Measurements from ENCODE around the gene F13A1. TPM values are rescaled to one million over a fixed set of nuclear protein-coding genes. Genes with fewer than 3 reads are reported as not detected.

F13A1 gene
- total and polyA plus RNA-seq, 3 donors from 2014 or later = 11.7 to 53.0 (median 22.7) TPM

DNA sequence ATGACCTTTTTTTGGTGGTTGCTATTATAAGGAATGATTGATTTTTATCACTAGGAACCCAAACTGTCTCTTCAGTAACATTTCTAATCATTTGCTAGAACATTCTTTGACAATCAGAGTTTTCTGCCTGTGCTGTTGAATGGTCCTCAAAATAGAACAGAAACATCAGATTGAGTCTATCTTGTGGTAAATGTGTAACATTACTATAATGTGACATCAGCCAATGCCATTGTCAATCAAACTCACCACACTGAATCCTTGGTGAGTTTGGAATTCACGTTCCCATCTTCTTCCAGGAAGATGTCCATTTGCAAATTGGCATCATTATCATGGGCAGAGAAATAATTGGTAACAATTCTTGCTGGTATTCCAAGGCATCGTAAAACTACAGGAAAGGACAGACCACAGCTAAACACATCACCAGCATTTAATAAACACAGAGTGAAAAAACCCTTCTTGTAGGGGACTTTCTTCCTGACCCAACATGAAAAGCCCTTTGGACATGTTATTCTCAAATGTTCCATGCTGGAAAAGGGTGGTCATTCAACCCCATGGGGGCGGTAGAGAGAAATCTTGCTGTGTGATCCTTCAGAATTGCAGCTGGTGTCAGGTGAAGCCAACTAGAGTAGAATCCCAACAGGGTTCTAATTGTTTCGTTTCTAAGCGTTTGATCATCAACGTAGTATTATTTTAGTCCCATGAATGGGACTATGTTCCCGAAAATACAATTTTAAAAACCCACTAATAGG, 98.5 kb downstream of the F13A1 start:
- no peak for TF ChIP-seq POLR2A (IDR thresholded peaks at IDR 0.05)
- TF ChIP-seq, protein P1, sequence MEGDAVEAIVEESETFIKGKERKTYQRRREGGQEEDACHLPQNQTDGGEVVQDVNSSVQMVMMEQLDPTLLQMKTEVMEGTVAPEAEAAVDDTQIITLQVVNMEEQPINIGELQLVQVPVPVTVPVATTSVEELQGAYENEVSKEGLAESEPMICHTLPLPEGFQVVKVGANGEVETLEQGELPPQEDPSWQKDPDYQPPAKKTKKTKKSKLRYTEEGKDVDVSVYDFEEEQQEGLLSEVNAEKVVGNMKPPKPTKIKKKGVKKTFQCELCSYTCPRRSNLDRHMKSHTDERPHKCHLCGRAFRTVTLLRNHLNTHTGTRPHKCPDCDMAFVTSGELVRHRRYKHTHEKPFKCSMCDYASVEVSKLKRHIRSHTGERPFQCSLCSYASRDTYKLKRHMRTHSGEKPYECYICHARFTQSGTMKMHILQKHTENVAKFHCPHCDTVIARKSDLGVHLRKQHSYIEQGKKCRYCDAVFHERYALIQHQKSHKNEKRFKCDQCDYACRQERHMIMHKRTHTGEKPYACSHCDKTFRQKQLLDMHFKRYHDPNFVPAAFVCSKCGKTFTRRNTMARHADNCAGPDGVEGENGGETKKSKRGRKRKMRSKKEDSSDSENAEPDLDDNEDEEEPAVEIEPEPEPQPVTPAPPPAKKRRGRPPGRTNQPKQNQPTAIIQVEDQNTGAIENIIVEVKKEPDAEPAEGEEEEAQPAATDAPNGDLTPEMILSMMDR (IDR thresholded peaks at IDR 0.05) = peak in 1 of 3 experiments; percentile 15
- intact Hi-C loops (cut with DNase I; ENCODE audit: low total_unique reads) = no loop called here
- Histone ChIP-seq H3K4me3 (no peak overlapping the region), H3K36me3 (ENCODE audit: low read depth, missing control alignments) (no peaks in the 10 kb centered on the region), H3K9me3 (no peaks in the 10 kb centered on the region), H3K4me1 (no peaks in the 10 kb centered on the region), H3K27ac (no peak overlapping the region), H3K27me3 (no peaks in the 10 kb centered on the region)
- peak; percentile 26 for DNase-seq
- 57 to 66% methylated on average over 7 of the region's 7 CpGs for WGBS, 2 donors

DNA sequence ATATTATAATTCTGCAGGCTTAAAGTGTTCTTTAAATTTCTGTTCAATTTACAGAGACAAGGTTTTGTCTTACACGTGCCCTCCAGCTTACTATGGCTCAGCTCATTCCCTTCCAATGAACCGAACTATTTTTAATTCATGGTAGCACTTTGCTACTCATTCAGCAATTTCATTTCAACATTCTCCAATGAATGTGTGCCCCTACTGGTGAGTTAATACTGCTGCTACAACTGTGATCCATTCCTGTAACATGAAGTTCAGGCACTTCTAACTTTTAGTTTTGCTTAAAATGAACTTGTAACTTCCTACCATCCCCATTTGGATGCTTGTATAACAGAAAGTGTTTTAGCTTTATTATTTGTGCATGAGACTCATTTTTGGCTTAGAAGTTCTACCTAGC, 99.7 kb downstream of the F13A1 start:
- 80 to 85% methylated on average over 2 of the region's 2 CpGs for WGBS, 2 donors

DNA sequence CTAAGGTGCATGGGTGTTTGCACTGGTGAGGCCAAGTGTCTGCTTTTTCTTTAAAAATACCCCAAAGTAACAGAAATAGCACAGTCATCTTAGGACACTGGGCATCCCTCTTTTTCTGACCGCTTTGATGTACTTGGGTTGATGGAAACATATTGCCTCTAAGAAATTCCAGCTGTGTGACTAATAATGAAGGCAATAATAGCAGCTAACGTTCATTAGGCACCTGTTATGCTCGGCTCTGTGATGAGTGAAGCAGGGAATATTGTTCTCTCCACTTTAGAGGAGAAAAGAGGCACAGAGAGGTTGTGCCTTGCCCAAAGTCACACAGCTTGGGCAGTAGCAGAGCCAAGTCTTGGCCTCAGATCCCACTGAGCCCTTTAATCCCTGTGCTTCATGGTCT, 100.7 kb downstream of the F13A1 start:
- Histone ChIP-seq H3K36me3 (ENCODE audit: low read depth, missing control alignments) (no peaks in the 10 kb centered on the region), H3K4me3 (no peak overlapping the region), H3K27me3 (no peaks in the 10 kb centered on the region), H3K4me1 (no peaks in the 10 kb centered on the region), H3K9me3 (no peaks in the 10 kb centered on the region), H3K27ac (no peak overlapping the region)
- no peak for DNase-seq
- TF ChIP-seq POLR2A (IDR thresholded peaks at IDR 0.05) = no peak
- TF ChIP-seq, protein P1 (IDR thresholded peaks at IDR 0.05) = no peak
- intact Hi-C loops (cut with DNase I; ENCODE audit: low total_unique reads) = no loop called here
- WGBS, 2 donors = 73 to 83% methylated on average over 3 of the region's 3 CpGs

More for the DNA sequence above, 99.7 kb downstream of the F13A1 start:
- DNase-seq = no peak
- Histone ChIP-seq H3K9me3 (no peaks in the 10 kb centered on the region), H3K4me1 (no peaks in the 10 kb centered on the region), H3K27me3 (no peaks in the 10 kb centered on the region), H3K4me3 (no peak overlapping the region), H3K27ac (no peak overlapping the region), H3K36me3 (ENCODE audit: low read depth, missing control alignments) (no peaks in the 10 kb centered on the region)
- intact Hi-C loops (cut with DNase I; ENCODE audit: low total_unique reads) = no loop called here
- no peak for TF ChIP-seq POLR2A (IDR thresholded peaks at IDR 0.05)
- TF ChIP-seq, protein P1 (IDR thresholded peaks at IDR 0.05) = no peak

DNA sequence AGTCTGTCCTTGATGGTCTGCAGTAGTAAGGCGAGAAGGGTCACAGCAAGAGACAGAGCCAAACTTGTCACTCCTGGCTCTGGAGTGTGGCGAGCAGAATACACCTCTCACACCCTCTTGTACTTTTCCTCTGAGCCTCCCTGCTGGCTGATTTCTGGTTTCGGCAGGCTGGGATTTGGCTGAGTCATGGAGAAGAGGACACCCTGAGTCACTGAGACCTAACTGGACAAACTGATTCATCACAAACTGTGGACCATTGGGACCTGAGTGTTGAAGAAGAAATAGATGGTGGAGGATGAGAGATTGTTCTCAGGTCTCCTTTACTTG, 101.7 kb downstream of the F13A1 start:
- Histone ChIP-seq H3K27me3 (no peaks in the 10 kb centered on the region), H3K27ac (no peak overlapping the region), H3K4me1 (no peaks in the 10 kb centered on the region), H3K36me3 (ENCODE audit: low read depth, missing control alignments) (no peaks in the 10 kb centered on the region), H3K4me3 (no peak overlapping the region), H3K9me3 (no peaks in the 10 kb centered on the region)
- WGBS, 2 donors = 55 to 71% methylated on average over 2 to 3 of the region's 3 CpGs
- TF ChIP-seq, protein P1 (IDR thresholded peaks at IDR 0.05) = no peak
- no peak for TF ChIP-seq POLR2A (IDR thresholded peaks at IDR 0.05)
- intact Hi-C loops (cut with DNase I; ENCODE audit: low total_unique reads) = no loop called here
- DNase-seq = no peak

All from testis (tissue), 3 donors.